ENCODE measurements around the gene METTL3. TPM values are rescaled to one million over a fixed set of nuclear protein-coding genes. Genes with fewer than 3 reads are reported as not detected.

The METTL3 gene
- total and polyA plus RNA-seq, 2 donors (not counting 1 experiment from before 2014, with no cell fraction given) = 39.2 to 59.9 TPM

GRCh38 chr14:21467616-21468015 is 43.5 kb downstream of the METTL3 start:
- Histone ChIP-seq H3K4me2 (ENCODE audit: extremely low read depth, insufficient read depth, low read length) (no peak overlapping the region), H3K36me3 (ENCODE audit: control insufficient read depth, insufficient read depth, low read length) (no peaks in the 10 kb centered on the region), H3K9me3 (ENCODE audit: control insufficient read depth, insufficient read depth, low read depth, low read length) (no peaks in the 10 kb centered on the region), H3K27ac (ENCODE audit: insufficient read depth, low read length) (peak overlapping the region; percentile 31), H3K27me3 (ENCODE audit: control insufficient read depth, insufficient read depth, low read length) (no peaks in the 10 kb centered on the region), H4K20me1 (ENCODE audit: control insufficient read depth, extremely low read depth, insufficient read depth, low read length) (no peaks in the 10 kb centered on the region), H3K4me1 (ENCODE audit: control insufficient read depth, extremely low read depth, insufficient read depth, low read length) (peaks cover 4% of the 10 kb centered on the region), H3K9ac (ENCODE audit: insufficient read depth, low read length) (no peak overlapping the region), H3K4me3 (replicated peaks in 1 of 4; ENCODE audit: control extremely low read depth in 1 of 4, insufficient read depth in 1 of 4, low read depth in 3 of 4, low read length in 4 of 4) (no peak overlapping the region), H2AFZ (ENCODE audit: low read length) (no peak overlapping the region), H3K79me2 (ENCODE audit: control insufficient read depth, insufficient read depth, low read length) (no peaks in the 10 kb centered on the region)
- peak; percentile 83 to 97 for DNase-seq (ENCODE audit: low read depth in 2 of 2)
- TF ChIP-seq EZH2 (IDR thresholded peaks at IDR 0.05; ENCODE audit: low read length, missing control alignments) = no peak
- no peak for TF ChIP-seq CTCF (conservative IDR thresholded peaks at IDR 0.05 in 1 of 2, IDR thresholded peaks at IDR 0.05 in 1 of 2; ENCODE audit: low read depth in 1 of 2, low read length in 2 of 2)

GRCh38 chr14:21455912-21456667 is 55.0 kb downstream of the METTL3 start, which contains the start of gene CHD8:
Gene CHD8, minus strand, starts transcription at chr14:21456123. Its CDS starts 24,480 bp downstream, at chr14:21431643.
- H3K9me3 ChIP-seq (ENCODE audit: control insufficient read depth, insufficient read depth, low read depth, low read length) = no peaks in the 10 kb centered on the region
- no peaks in the 10 kb centered on the region for H3K36me3 ChIP-seq (ENCODE audit: control insufficient read depth, insufficient read depth, low read length)
- TF ChIP-seq EZH2 (IDR thresholded peaks at IDR 0.05; ENCODE audit: low read length, missing control alignments) (no peak), CTCF (conservative IDR thresholded peaks at IDR 0.05 in 1 of 2, IDR thresholded peaks at IDR 0.05 in 1 of 2; ENCODE audit: low read depth in 1 of 2, low read length in 2 of 2) (peak; percentile 36 to 56)
- H2AFZ ChIP-seq (ENCODE audit: low read length) = peak within 1 kb of the TSS; percentile 100
- peak within 1 kb of the TSS; percentile 96 for H3K27ac ChIP-seq (ENCODE audit: insufficient read depth, low read length)
- H3K4me2 ChIP-seq (ENCODE audit: extremely low read depth, insufficient read depth, low read length) = peak within 1 kb of the TSS; percentile 98
- peak; percentile 100 for DNase-seq (ENCODE audit: low read depth in 2 of 2)
- H3K79me2 ChIP-seq (ENCODE audit: control insufficient read depth, insufficient read depth, low read length) = peaks cover 40% of the 10 kb centered on the region
- peak within 1 kb of the TSS; percentile 75 to 97 (median 86) for H3K4me3 ChIP-seq (replicated peaks in 1 of 4; ENCODE audit: control extremely low read depth in 1 of 4, insufficient read depth in 1 of 4, low read depth in 3 of 4, low read length in 4 of 4)
- H3K27me3 ChIP-seq (ENCODE audit: control insufficient read depth, insufficient read depth, low read length) = no peaks in the 10 kb centered on the region
- H3K9ac ChIP-seq (ENCODE audit: insufficient read depth, low read length) = peak within 1 kb of the TSS; percentile 75
- no peaks in the 10 kb centered on the region for H4K20me1 ChIP-seq (ENCODE audit: control insufficient read depth, extremely low read depth, insufficient read depth, low read length)
- H3K4me1 ChIP-seq (ENCODE audit: control insufficient read depth, extremely low read depth, insufficient read depth, low read length) = no peaks in the 10 kb centered on the region

GRCh38 chr14:21455592-21455911 is 55.6 kb downstream of the METTL3 start:
- Histone ChIP-seq H3K27me3 (ENCODE audit: control insufficient read depth, insufficient read depth, low read length) (no peaks in the 10 kb centered on the region), H3K4me2 (ENCODE audit: extremely low read depth, insufficient read depth, low read length) (peak overlapping the region; percentile 97), H3K36me3 (ENCODE audit: control insufficient read depth, insufficient read depth, low read length) (no peaks in the 10 kb centered on the region), H4K20me1 (ENCODE audit: control insufficient read depth, extremely low read depth, insufficient read depth, low read length) (no peaks in the 10 kb centered on the region), H3K27ac (ENCODE audit: insufficient read depth, low read length) (peak overlapping the region; percentile 66), H3K79me2 (ENCODE audit: control insufficient read depth, insufficient read depth, low read length) (peaks cover 44% of the 10 kb centered on the region), H2AFZ (ENCODE audit: low read length) (peak overlapping the region; percentile 24), H3K4me3 (replicated peaks in 1 of 4; ENCODE audit: control extremely low read depth in 1 of 4, insufficient read depth in 1 of 4, low read depth in 3 of 4, low read length in 4 of 4) (peak overlapping the region; percentile 62 to 97 (median 76)), H3K9ac (ENCODE audit: insufficient read depth, low read length) (peak overlapping the region; percentile 63), H3K9me3 (ENCODE audit: control insufficient read depth, insufficient read depth, low read depth, low read length) (no peaks in the 10 kb centered on the region), H3K4me1 (ENCODE audit: control insufficient read depth, extremely low read depth, insufficient read depth, low read length) (no peaks in the 10 kb centered on the region)
- no peak for DNase-seq (ENCODE audit: low read depth in 2 of 2)
- TF ChIP-seq EZH2 (IDR thresholded peaks at IDR 0.05; ENCODE audit: low read length, missing control alignments) = no peak
- no peak for TF ChIP-seq CTCF (conservative IDR thresholded peaks at IDR 0.05 in 1 of 2, IDR thresholded peaks at IDR 0.05 in 1 of 2; ENCODE audit: low read depth in 1 of 2, low read length in 2 of 2)
